ENCODE data around the gene TSPAN14.

The TSPAN14 gene

DNA sequence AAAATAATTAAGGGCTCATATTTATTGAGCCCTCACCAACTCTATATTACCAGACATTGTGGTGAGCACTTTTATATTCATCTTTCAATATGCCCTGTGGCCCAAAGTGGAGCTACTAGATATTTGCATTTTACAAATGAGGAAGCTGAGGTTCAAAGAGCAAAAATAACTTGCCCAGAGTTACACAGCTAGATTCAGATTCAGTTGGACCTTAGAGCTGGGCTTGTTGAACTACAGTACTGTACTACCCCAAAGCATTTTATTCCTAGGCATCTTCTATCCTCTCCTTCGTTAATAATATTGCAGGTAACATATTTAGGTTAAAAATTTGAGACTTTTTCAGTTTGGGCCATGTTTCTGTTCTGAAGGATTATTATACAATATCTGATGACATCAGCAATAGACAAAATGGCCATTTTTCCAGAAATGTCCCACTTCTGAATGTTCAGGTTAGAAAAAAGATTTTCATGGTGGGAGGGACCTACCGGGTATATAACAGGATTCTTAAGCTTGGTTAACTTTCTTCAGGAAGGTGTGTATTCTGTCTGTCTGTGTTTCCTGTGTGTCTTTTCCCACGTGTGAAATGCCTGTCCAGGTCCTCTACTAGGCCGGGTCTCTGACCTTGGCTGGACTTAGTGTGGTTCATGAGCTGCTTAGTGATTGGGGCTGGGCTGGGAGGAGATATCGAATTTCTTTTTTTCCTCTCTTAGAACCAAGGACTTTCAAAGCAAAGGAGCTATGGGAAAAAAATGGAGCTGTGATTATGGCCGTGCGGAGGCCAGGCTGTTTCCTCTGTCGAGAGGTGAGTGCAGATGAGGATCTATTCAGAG is 32.2 kb upstream of the TSPAN14 start:
- Histone ChIP-seq H3K27me3 (ENCODE audit: insufficient read depth, poor library complexity, severe bottlenecking) (no peaks in the 10 kb centered on the region), H3K4me3 (replicated peaks; ENCODE audit: insufficient read depth, low read length) (no peak overlapping the region), H3K27ac (replicated peaks) (no peak overlapping the region)
- DNase-seq (ENCODE audit: low read depth in 1 of 2, low spot score in 1 of 2), result no peak
- TF ChIP-seq SPI1 (IDR thresholded peaks at IDR 0.05; ENCODE audit: borderline replicate concordance, low read depth), result no peak
- TF ChIP-seq, protein P1, sequence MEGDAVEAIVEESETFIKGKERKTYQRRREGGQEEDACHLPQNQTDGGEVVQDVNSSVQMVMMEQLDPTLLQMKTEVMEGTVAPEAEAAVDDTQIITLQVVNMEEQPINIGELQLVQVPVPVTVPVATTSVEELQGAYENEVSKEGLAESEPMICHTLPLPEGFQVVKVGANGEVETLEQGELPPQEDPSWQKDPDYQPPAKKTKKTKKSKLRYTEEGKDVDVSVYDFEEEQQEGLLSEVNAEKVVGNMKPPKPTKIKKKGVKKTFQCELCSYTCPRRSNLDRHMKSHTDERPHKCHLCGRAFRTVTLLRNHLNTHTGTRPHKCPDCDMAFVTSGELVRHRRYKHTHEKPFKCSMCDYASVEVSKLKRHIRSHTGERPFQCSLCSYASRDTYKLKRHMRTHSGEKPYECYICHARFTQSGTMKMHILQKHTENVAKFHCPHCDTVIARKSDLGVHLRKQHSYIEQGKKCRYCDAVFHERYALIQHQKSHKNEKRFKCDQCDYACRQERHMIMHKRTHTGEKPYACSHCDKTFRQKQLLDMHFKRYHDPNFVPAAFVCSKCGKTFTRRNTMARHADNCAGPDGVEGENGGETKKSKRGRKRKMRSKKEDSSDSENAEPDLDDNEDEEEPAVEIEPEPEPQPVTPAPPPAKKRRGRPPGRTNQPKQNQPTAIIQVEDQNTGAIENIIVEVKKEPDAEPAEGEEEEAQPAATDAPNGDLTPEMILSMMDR (IDR thresholded peaks at IDR 0.05; ENCODE audit: insufficient read depth, low read length), result no peak
- TF ChIP-seq, protein P2, sequence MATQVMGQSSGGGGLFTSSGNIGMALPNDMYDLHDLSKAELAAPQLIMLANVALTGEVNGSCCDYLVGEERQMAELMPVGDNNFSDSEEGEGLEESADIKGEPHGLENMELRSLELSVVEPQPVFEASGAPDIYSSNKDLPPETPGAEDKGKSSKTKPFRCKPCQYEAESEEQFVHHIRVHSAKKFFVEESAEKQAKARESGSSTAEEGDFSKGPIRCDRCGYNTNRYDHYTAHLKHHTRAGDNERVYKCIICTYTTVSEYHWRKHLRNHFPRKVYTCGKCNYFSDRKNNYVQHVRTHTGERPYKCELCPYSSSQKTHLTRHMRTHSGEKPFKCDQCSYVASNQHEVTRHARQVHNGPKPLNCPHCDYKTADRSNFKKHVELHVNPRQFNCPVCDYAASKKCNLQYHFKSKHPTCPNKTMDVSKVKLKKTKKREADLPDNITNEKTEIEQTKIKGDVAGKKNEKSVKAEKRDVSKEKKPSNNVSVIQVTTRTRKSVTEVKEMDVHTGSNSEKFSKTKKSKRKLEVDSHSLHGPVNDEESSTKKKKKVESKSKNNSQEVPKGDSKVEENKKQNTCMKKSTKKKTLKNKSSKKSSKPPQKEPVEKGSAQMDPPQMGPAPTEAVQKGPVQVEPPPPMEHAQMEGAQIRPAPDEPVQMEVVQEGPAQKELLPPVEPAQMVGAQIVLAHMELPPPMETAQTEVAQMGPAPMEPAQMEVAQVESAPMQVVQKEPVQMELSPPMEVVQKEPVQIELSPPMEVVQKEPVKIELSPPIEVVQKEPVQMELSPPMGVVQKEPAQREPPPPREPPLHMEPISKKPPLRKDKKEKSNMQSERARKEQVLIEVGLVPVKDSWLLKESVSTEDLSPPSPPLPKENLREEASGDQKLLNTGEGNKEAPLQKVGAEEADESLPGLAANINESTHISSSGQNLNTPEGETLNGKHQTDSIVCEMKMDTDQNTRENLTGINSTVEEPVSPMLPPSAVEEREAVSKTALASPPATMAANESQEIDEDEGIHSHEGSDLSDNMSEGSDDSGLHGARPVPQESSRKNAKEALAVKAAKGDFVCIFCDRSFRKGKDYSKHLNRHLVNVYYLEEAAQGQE (IDR thresholded peaks at IDR 0.05; ENCODE audit: insufficient replicate concordance, low read depth), result no peak
- no peak for TF ChIP-seq POLR2AphosphoS5 (IDR thresholded peaks at IDR 0.05; ENCODE audit: low read depth)
- TF ChIP-seq GABPA (IDR thresholded peaks at IDR 0.05; ENCODE audit: low read depth), result no peak

DNA sequence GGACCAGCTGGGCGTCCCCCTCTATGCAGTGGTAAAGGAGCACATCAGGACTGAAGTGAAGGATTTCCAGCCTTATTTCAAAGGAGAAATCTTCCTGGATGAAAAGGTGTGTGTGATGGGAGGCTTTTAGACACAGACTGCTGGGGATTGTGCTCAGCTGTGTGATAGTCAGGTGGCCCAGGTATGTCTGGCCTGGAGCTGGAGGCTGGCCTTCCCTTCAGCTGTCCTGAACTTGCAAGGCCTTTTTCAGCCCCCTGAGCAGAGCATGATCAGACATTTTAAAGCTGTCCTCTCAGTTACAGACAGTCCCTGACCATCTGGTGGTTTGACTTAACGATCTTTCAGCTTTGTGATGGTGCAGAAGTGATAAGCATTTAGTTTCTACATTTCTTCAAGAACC is 28.2 kb upstream of the TSPAN14 start:
- H3K4me3 ChIP-seq (replicated peaks; ENCODE audit: insufficient read depth, low read length), result no peak overlapping the region
- no peaks in the 10 kb centered on the region for H3K27me3 ChIP-seq (ENCODE audit: insufficient read depth, poor library complexity, severe bottlenecking)
- DNase-seq (ENCODE audit: low read depth in 1 of 2, low spot score in 1 of 2), result no peak
- TF ChIP-seq POLR2AphosphoS5 (IDR thresholded peaks at IDR 0.05; ENCODE audit: low read depth) (no peak), GABPA (IDR thresholded peaks at IDR 0.05; ENCODE audit: low read depth) (no peak), SPI1 (IDR thresholded peaks at IDR 0.05; ENCODE audit: borderline replicate concordance, low read depth) (no peak)
- TF ChIP-seq, protein P2 (IDR thresholded peaks at IDR 0.05; ENCODE audit: insufficient replicate concordance, low read depth), result no peak
- TF ChIP-seq, protein P1 (IDR thresholded peaks at IDR 0.05; ENCODE audit: insufficient read depth, low read length), result no peak
- H3K27ac ChIP-seq (replicated peaks), result no peak overlapping the region

DNA sequence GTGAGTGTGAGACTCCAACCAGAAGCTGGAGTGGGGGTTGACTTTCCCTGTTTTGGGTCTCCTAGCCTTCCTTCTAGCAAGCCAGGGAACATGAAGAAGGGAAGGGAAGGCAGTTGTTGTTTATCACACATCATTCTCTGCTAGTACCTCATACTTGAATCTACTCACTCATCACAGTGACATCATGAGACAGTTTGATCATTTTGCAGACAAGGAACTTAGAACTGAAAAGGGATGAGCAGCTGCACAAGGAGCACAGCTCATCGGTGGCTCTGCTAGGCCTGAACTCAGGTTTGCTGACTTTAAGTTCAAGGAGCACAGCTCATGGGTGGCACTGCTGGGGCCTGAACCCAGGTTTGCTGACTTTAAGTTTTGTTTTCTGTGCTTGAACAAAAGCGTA is 26.6 kb upstream of the TSPAN14 start:
- Histone ChIP-seq H3K4me3 (replicated peaks; ENCODE audit: insufficient read depth, low read length) (no peak overlapping the region), H3K27me3 (ENCODE audit: insufficient read depth, poor library complexity, severe bottlenecking) (no peaks in the 10 kb centered on the region), H3K27ac (replicated peaks) (no peak overlapping the region)
- no peak for DNase-seq (ENCODE audit: low read depth in 1 of 2, low spot score in 1 of 2)
- TF ChIP-seq POLR2AphosphoS5 (IDR thresholded peaks at IDR 0.05; ENCODE audit: low read depth) (no peak), GABPA (IDR thresholded peaks at IDR 0.05; ENCODE audit: low read depth) (no peak), SPI1 (IDR thresholded peaks at IDR 0.05; ENCODE audit: borderline replicate concordance, low read depth) (no peak)
- TF ChIP-seq, protein P2 (IDR thresholded peaks at IDR 0.05; ENCODE audit: insufficient replicate concordance, low read depth), result no peak

Measured in HL-60 (cell line).